Activated T-cell treated with anti-CD3 and anti-CD28 coated beads, Interleukin-2, amount 50 U/mL, for 4 hours (primary cell): ENCODE measurements around the gene AHCYL1. TPM values are rescaled to one million over a fixed set of nuclear protein-coding genes. Genes with fewer than 3 reads are reported as not detected.

Experiments used
- ATAC-seq, 2 donors: fragments of 200-7000 bp; cut with Tn5 transposase; one replicate each; pipeline ENCODE4 v1.10.0; 2021
- DNase-seq: peaks from one replicate; pipeline ENCODE4 v3.0.0-alpha.2; 2020
- H3K27me3 Mint-ChIP-seq: one replicate; pipeline ENCODE4 v1.8.0; 2021; ENCODE audit warnings: low read depth, mixed read lengths
- H3K36me3 Mint-ChIP-seq: one replicate; pipeline ENCODE4 v1.8.0; 2022; ENCODE audit warnings: mixed read lengths; ENCODE audit not compliant: insufficient read depth
- H3K4me1 Mint-ChIP-seq: one replicate; pipeline ENCODE4 v1.8.0; 2021; ENCODE audit warnings: low read depth, mixed read lengths
- H3K4me3 Mint-ChIP-seq: one replicate; pipeline ENCODE4 v1.8.0; 2021; ENCODE audit warnings: mild to moderate bottlenecking, moderate library complexity, mixed read lengths
- H3K9me3 Mint-ChIP-seq: one replicate; pipeline ENCODE4 v1.8.0; 2021; ENCODE audit warnings: mixed read lengths
- total RNA-seq, 3 donors: library from RNA; stranded (reverse); gene quantifications; one replicate each; pipeline ENCODE4 v1.2.1, GENCODE V29; 2021

AHCYL1 gene
- total RNA-seq, 3 donors from 2014 or later, result 45.4 to 48.3 (median 48.2) TPM

- ATAC-seq (no peak), DNase-seq (no peak)
- Mint-ChIP-seq H3K27me3 (no peaks in the 10 kb centered on the region), H3K4me1 (no peaks in the 10 kb centered on the region), H3K4me3 (no peak overlapping the region), H3K36me3 (peaks cover 44% of the 10 kb centered on the region), H3K9me3 (no peaks in the 10 kb centered on the region)
These were observed 64.5 kb downstream of the AHCYL1 start for GRCh38 chr1:110048923-110049601.

- Mint-ChIP-seq H3K9me3 (no peaks in the 10 kb centered on the region), H3K36me3 (peaks cover 45% of the 10 kb centered on the region), H3K27me3 (no peaks in the 10 kb centered on the region), H3K4me1 (no peaks in the 10 kb centered on the region), H3K4me3 (no peak overlapping the region)
- ATAC-seq (no peak), DNase-seq (no peak)
These were observed 65.4 kb downstream of the AHCYL1 start for GRCh38 chr1:110049801-110050601.

DNA sequence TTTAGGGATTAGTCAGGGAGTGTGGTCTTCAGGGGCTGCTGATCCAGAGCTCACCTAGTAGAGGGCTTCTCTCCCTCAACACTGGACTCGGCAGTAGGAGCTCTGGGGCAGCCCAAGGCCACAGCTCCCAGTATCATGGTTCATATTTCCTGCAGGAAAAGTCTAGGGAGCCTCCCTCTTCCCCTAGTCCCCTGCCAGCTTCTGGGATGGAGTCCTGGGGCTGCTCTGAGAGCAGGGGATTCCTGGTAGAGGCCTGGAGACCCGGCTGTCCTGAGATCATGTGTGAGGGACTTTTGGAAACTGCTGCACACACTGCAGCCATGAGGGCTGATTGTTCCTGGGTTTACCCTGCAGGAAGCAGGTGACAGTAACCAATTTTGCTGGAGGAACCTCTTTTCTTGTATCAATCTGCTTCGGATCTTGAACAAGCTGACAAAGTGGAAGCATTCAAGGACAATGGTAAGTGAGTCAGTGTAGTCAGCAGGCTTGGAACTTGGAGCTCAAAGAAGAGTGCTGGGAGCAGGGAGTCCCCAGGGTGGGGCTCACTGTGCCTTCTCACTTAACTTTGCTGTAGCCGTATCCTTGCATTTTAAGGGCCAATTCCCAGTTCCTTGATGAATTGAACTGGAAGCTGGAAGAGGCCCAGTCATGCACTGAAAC is 66.2 kb downstream of the AHCYL1 start:
- Mint-ChIP-seq H3K4me3 (no peak overlapping the region), H3K9me3 (no peaks in the 10 kb centered on the region), H3K36me3 (peaks cover 46% of the 10 kb centered on the region), H3K4me1 (no peaks in the 10 kb centered on the region), H3K27me3 (no peaks in the 10 kb centered on the region)
- DNase-seq (no peak), ATAC-seq (no peak)

- Mint-ChIP-seq H3K36me3 (peaks cover 46% of the 10 kb centered on the region), H3K9me3 (no peaks in the 10 kb centered on the region), H3K4me3 (no peak overlapping the region), H3K27me3 (no peaks in the 10 kb centered on the region), H3K4me1 (no peaks in the 10 kb centered on the region)
- ATAC-seq (no peak), DNase-seq (no peak)
These were observed 66.7 kb downstream of the AHCYL1 start for GRCh38 chr1:110051262-110051648.

DNA sequence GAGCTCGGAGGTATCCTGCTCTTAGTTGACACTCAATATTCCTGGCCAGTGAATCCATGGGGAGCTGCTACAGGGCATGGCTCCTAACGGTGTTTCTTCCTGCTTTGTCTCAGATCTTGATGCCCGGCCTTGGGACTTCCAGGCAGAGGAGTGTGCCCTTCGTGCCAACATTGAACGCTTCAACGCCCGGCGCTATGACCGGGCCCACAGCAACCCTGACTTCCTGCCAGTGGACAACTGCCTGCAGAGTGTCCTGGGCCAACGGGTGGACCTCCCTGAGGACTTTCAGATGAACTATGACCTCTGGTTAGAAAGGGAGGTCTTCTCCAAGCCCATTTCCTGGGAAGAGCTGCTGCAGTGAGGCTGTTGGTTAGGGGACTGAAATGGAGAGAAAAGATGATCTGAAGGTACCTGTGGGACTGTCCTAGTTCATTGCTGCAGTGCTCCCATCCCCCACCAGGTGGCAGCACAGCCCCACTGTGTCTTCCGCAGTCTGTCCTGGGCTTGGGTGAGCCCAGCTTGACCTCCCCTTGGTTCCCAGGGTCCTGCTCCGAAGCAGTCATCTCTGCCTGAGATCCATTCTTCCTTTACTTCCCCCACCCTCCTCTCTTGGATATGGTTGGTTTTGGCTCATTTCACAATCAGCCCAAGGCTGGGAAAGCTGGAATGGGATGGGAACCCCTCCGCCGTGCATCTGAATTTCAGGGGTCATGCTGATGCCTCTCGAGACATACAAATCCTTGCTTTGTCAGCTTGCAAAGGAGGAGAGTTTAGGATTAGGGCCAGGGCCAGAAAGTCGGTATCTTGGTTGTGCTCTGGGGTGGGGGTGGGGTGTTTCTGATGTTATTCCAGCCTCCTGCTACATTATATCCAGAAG is 69.2 kb downstream of the AHCYL1 start:
- peak; percentile 80 for ATAC-seq
- Mint-ChIP-seq H3K4me1 (no peaks in the 10 kb centered on the region), H3K4me3 (no peak overlapping the region), H3K36me3 (peaks cover 53% of the 10 kb centered on the region), H3K9me3 (no peaks in the 10 kb centered on the region), H3K27me3 (no peaks in the 10 kb centered on the region)
- DNase-seq, result peak; percentile 68

DNA sequence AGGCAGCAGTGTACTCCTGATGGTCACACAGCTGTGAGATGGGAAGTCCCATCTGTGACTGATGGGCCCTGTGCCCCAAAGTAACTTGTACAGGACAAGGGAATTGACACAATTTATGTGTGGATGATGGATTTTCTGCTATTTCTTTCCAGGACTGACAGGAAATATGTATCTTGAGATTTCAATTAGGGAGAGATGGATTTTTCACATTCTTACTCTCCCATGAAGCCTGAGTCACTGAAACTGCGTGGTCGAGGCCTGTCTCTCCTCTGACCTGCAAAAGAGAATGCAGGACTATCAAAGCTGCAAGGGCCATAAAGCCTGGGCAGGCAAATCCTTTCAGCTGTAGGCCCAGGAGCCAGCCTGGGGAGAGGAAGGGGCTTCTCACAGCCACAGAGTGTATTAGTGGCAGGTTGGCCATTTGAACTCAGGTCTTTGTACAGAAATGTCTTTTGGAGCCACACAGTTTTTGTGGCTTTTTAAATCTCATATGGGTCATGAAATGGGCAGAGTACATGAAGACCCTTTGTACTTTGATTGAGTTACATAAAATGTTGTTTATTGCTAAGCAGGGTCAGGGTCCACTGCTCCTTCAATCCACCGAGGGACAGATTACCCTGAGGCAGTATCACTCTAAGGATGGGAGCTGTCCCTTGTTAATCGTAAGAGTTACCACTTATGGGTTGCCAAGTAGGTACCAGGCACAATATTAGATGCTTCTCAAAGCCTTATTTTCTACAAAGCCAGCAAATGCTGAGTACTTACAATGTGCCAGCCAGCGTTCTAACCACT is 71.1 kb downstream of the AHCYL1 start:
- no peak overlapping the region for H3K4me3 Mint-ChIP-seq
- ATAC-seq, result no peak
- H3K4me1 Mint-ChIP-seq, result no peaks in the 10 kb centered on the region
- no peak for DNase-seq
- no peaks in the 10 kb centered on the region for H3K9me3 Mint-ChIP-seq
- H3K27me3 Mint-ChIP-seq, result no peaks in the 10 kb centered on the region
- H3K36me3 Mint-ChIP-seq, result peaks cover 56% of the 10 kb centered on the region

DNA sequence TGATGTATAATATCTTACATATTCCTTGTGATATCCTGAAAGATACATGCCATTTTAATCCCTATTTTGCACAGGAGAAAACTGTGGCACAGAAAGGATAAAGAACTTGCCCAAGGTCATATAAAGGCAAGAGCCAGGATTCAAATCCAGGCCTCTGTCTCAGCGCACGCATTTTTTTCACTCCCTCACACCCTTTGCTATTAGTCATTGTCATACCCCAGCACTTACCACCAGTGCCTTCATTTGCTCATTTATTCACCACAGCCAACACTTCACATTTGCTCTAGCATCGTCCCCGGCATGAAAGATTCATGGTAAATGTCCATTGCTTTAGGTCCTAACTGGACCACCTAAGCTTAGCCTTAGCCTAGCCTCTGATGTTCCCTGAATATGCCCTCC is 71.7 kb downstream of the AHCYL1 start:
- peaks cover 56% of the 10 kb centered on the region for H3K36me3 Mint-ChIP-seq
- H3K4me3 Mint-ChIP-seq, result no peak overlapping the region
- H3K27me3 Mint-ChIP-seq, result no peaks in the 10 kb centered on the region
- ATAC-seq (no peak), DNase-seq (no peak)
- no peaks in the 10 kb centered on the region for H3K4me1 Mint-ChIP-seq
- H3K9me3 Mint-ChIP-seq, result no peaks in the 10 kb centered on the region

- peaks cover 53% of the 10 kb centered on the region for H3K36me3 Mint-ChIP-seq
- ATAC-seq, result no peak
- DNase-seq, result no peak
- no peaks in the 10 kb centered on the region for H3K27me3 Mint-ChIP-seq
- H3K4me3 Mint-ChIP-seq, result no peak overlapping the region
- no peaks in the 10 kb centered on the region for H3K4me1 Mint-ChIP-seq
- H3K9me3 Mint-ChIP-seq, result no peaks in the 10 kb centered on the region
These were observed 72.2 kb downstream of the AHCYL1 start for GRCh38 chr1:110056776-110057175.

DNA sequence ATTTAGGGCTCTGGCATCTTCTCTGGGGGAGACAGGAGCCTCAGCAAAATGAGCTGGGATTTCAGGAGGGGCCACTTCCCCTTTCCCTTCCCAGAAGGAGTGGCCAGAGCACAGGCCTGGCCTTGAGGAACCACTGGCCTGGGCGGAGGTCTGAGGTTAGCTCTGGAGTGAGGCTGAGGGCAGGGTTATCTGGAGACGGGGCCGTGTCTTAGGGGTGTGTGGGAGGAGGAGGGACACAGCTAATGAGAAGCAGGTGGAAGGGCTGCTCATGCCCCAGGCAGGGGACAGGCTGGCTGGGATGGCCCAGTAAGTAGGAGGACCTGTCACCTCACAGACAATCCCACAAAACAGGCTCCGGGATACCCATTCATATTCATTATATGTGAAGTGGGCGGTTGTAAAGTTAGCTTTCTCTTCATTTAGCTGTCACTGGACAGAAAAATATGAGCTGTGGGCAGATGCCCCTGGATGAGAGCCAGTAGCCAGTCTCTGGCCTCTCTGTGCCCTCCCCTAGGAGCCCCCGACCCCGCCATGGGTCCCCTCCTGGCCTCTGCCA is 73.5 kb downstream of the AHCYL1 start:
- Mint-ChIP-seq H3K4me1 (no peaks in the 10 kb centered on the region), H3K4me3 (no peak overlapping the region), H3K27me3 (no peaks in the 10 kb centered on the region), H3K36me3 (peaks cover 51% of the 10 kb centered on the region), H3K9me3 (no peaks in the 10 kb centered on the region)
- no peak for DNase-seq
- no peak for ATAC-seq

GRCh38 chr1:110058591-110058990 is 74.0 kb downstream of the AHCYL1 start:
- no peak overlapping the region for H3K4me3 Mint-ChIP-seq

GRCh38 chr1:110059133-110059863 is 74.7 kb downstream of the AHCYL1 start:
- Mint-ChIP-seq H3K4me3 (no peak overlapping the region), H3K27me3 (no peaks in the 10 kb centered on the region), H3K36me3 (peaks cover 38% of the 10 kb centered on the region), H3K9me3 (no peaks in the 10 kb centered on the region), H3K4me1 (no peaks in the 10 kb centered on the region)
- ATAC-seq, result no peak
- DNase-seq, result no peak

More at GRCh38 chr1:110058591-110058990, 74.0 kb downstream of the AHCYL1 start:
- no peaks in the 10 kb centered on the region for H3K27me3 Mint-ChIP-seq
- ATAC-seq, result no peak
- no peaks in the 10 kb centered on the region for H3K9me3 Mint-ChIP-seq
- no peaks in the 10 kb centered on the region for H3K4me1 Mint-ChIP-seq
- peaks cover 45% of the 10 kb centered on the region for H3K36me3 Mint-ChIP-seq
- no peak for DNase-seq

DNA sequence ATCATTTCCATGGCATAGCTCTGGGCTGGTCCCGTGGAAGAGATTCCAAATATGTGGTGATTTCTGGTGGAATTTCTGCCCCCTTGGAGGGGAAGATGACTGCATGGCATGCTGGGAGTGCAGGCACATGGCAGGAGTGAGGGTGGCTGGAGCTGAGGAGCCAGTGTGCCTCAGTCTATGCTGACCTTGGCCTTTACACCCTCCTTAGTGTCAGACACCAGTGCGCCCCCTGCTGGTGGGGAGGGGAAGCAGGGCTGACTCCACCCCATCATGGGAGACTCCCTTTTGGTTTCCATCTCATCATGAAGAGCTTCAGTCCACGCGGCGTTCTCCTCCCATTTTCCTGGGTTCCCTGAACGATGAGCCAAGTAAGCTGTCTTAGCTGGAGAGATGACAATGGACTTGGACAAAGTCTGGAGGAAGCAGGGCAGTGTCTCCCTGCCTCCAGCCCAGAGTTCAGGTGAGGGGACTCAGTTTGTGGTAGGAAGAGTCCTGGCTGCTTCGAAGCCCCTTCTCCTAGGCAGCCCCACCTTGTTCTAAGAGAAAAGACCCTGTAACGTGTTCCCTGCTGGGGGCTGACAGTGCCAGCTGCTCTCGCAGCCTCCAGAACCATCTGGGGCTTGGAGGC is 75.6 kb downstream of the AHCYL1 start:
- H3K9me3 Mint-ChIP-seq, result no peaks in the 10 kb centered on the region
- peak; percentile 82 to 87 for ATAC-seq

More for the DNA sequence above, 75.6 kb downstream of the AHCYL1 start:
- DNase-seq, result peak; percentile 70
- peaks cover 37% of the 10 kb centered on the region for H3K36me3 Mint-ChIP-seq
- H3K27me3 Mint-ChIP-seq, result peaks cover under 1% of the 10 kb centered on the region
- no peaks in the 10 kb centered on the region for H3K4me1 Mint-ChIP-seq
- no peak overlapping the region for H3K4me3 Mint-ChIP-seq
